HEK293T (cell line): ENCODE results near the gene LACTBL1.

Experiments
- CTCF ChIA-PET: fragments of 350-600 bp; formaldehyde crosslinking; extraction: SDS; loops from one replicate; lab custom pipeline; 2021; ENCODE audit warnings: antibody characterized with exemption, inconsistent platforms; lab: Yijun Ruan, JAX
- POLR2A ChIA-PET: fragments of 350-600 bp; formaldehyde crosslinking; extraction: SDS; loops from one replicate; lab custom pipeline; 2020; ENCODE audit warnings: antibody characterized with exemption, inconsistent platforms; lab: Yijun Ruan, JAX
- DNase-seq: peaks from one replicate; pipeline ENCODE4 v3.0.0; 2012; ENCODE audit warnings: mixed read lengths; ENCODE audit errors: extremely low spot score
- ARNT ChIP-seq: fragments of 450-650 bp; IDR thresholded peaks from 2 replicates; pipeline ENCODE4 v1.6.1; 2017; ENCODE audit warnings: mild to moderate bottlenecking
- BHLHE40 ChIP-seq: fragments of 450-650 bp; IDR thresholded peaks from 2 replicates; pipeline ENCODE4 v1.6.1; 2016; ENCODE audit warnings: mild to moderate bottlenecking, moderate library complexity, borderline replicate concordance
- CTBP1 ChIP-seq: fragments of 450-650 bp; IDR thresholded peaks from 2 replicates; pipeline ENCODE4 v1.6.1; 2016; ENCODE audit warnings: borderline replicate concordance
- ELF4 ChIP-seq: fragments of 450-650 bp; IDR thresholded peaks from 2 replicates; pipeline ENCODE4 v1.6.1; 2017; ENCODE audit warnings: antibody characterized with exemption
- FOXA1 ChIP-seq: fragments of 450-650 bp; IDR thresholded peaks from 2 replicates; pipeline ENCODE4 v1.6.1; 2016; ENCODE audit warnings: mild to moderate bottlenecking
- FOXK2 ChIP-seq: fragments of 450-650 bp; IDR thresholded peaks from 2 replicates; pipeline ENCODE4 v1.6.1; 2016; ENCODE audit warnings: mild to moderate bottlenecking
- FOXM1 ChIP-seq: fragments of 450-650 bp; IDR thresholded peaks from 2 replicates; pipeline ENCODE4 v1.6.1; 2017; ENCODE audit warnings: mild to moderate bottlenecking, borderline replicate concordance
- HDGF ChIP-seq: fragments of 450-650 bp; IDR thresholded peaks from 2 replicates; pipeline ENCODE4 v1.6.1; 2017; ENCODE audit warnings: antibody characterized with exemption, borderline replicate concordance
- L3MBTL2 ChIP-seq: fragments of 450-650 bp; conservative IDR thresholded peaks from 2 replicates; pipeline ENCODE4 v1.6.1; 2016; ENCODE audit warnings: mild to moderate bottlenecking
- LEF1 ChIP-seq: fragments of 450-650 bp; IDR thresholded peaks from 2 replicates; pipeline ENCODE4 v1.6.1; 2017; ENCODE audit warnings: mild to moderate bottlenecking, borderline replicate concordance
- NFRKB ChIP-seq: fragments of 450-650 bp; IDR thresholded peaks from 2 replicates; pipeline ENCODE4 v1.6.1; 2016; ENCODE audit warnings: mild to moderate bottlenecking, moderate library complexity
- PKNOX1 ChIP-seq: fragments of 450-650 bp; IDR thresholded peaks from 2 replicates; pipeline ENCODE4 v1.6.1; 2016
- SP1 ChIP-seq: fragments of 450-650 bp; IDR thresholded peaks from 2 replicates; pipeline ENCODE4 v1.6.1; 2017
- SUZ12 ChIP-seq: fragments of 450-650 bp; IDR thresholded peaks from 2 replicates; pipeline ENCODE4 v1.6.1; 2016; ENCODE audit warnings: mild to moderate bottlenecking
- TARDBP ChIP-seq: fragments of 450-650 bp; IDR thresholded peaks from 2 replicates; pipeline ENCODE4 v1.6.1; 2016
- ZNF384 ChIP-seq: fragments of 450-650 bp; IDR thresholded peaks from 2 replicates; pipeline ENCODE4 v1.6.1; 2016

The LACTBL1 gene

GRCh38 chr1:22915816-22916470 is 56.7 kb downstream of the LACTBL1 start:
- ChIA-PET CTCF (no interaction called here), POLR2A (no interaction called here)
- no peak for DNase-seq
- no peak for TF ChIP-seq ARNT
- no peak for TF ChIP-seq FOXM1
- no peak for TF ChIP-seq BHLHE40
- TF ChIP-seq L3MBTL2 = no peak
- no peak for TF ChIP-seq ZNF384
- no peak for TF ChIP-seq HDGF
- no peak for TF ChIP-seq LEF1
- TF ChIP-seq NFRKB = no peak
- TF ChIP-seq FOXA1 = no peak
- no peak for TF ChIP-seq SP1
- no peak for TF ChIP-seq ELF4
- no peak for TF ChIP-seq CTBP1
- no peak for TF ChIP-seq SUZ12
- TF ChIP-seq PKNOX1 = no peak
- TF ChIP-seq FOXK2 = no peak
- no peak for TF ChIP-seq TARDBP

- TF ChIP-seq ZNF384 = no peak
- TF ChIP-seq ARNT = no peak
- TF ChIP-seq NFRKB = no peak
- no peak for TF ChIP-seq CTBP1
- TF ChIP-seq FOXK2 = no peak
- no peak for TF ChIP-seq FOXA1
- TF ChIP-seq SUZ12 = no peak
- no peak for TF ChIP-seq HDGF
- TF ChIP-seq TARDBP = no peak
- TF ChIP-seq FOXM1 = no peak
- no peak for TF ChIP-seq SP1
- no peak for TF ChIP-seq ELF4
- ChIA-PET CTCF (no interaction called here), POLR2A (no interaction called here)
- no peak for DNase-seq
Observed at GRCh38 chr1:22915231-22915630, 57.4 kb downstream of the LACTBL1 start.

GRCh38 chr1:22914633-22915217 is 57.9 kb downstream of the LACTBL1 start:
- DNase-seq = no peak
- POLR2A ChIA-PET = no interaction called here
- TF ChIP-seq ELF4 = no peak
- TF ChIP-seq ZNF384 = no peak
- no peak for TF ChIP-seq CTBP1
- no peak for TF ChIP-seq SUZ12
- TF ChIP-seq NFRKB = no peak
- CTCF ChIA-PET = no interaction called here

- no peak for DNase-seq
- POLR2A ChIA-PET = no interaction called here
- CTCF ChIA-PET = no interaction called here
- TF ChIP-seq FOXA1 = no peak
- TF ChIP-seq FOXK2 = no peak
- TF ChIP-seq TARDBP = no peak
- TF ChIP-seq HDGF = no peak
- TF ChIP-seq NFRKB = no peak
- TF ChIP-seq SUZ12 = no peak
Observed at GRCh38 chr1:22914156-22914555, 58.5 kb downstream of the LACTBL1 start.

- ChIA-PET POLR2A (no interaction called here), CTCF (no interaction called here)
- DNase-seq = no peak
- no peak for TF ChIP-seq FOXA1
- TF ChIP-seq SP1 = no peak
- TF ChIP-seq BHLHE40 = no peak
- TF ChIP-seq L3MBTL2 = no peak
- TF ChIP-seq LEF1 = no peak
- no peak for TF ChIP-seq FOXK2
- no peak for TF ChIP-seq NFRKB
- no peak for TF ChIP-seq ELF4
- no peak for TF ChIP-seq CTBP1
- no peak for TF ChIP-seq ARNT
- TF ChIP-seq FOXM1 = no peak
- TF ChIP-seq PKNOX1 = no peak
- no peak for TF ChIP-seq SUZ12
- TF ChIP-seq ZNF384 = no peak
- no peak for TF ChIP-seq HDGF
- no peak for TF ChIP-seq TARDBP
Observed at GRCh38 chr1:22913421-22914141, 59.1 kb downstream of the LACTBL1 start.

- ChIA-PET POLR2A (interaction anchor here (1.0 kb wide), 1 partner anchor 10 kb away, joined by 3 read pairs; no protein-coding TSS in a partner anchor), CTCF (no interaction called here)
- DNase-seq = no peak
- TF ChIP-seq ELF4 (no peak), HDGF (no peak), PKNOX1 (no peak), SP1 (no peak), L3MBTL2 (no peak), ZNF384 (no peak), NFRKB (no peak), CTBP1 (no peak), FOXA1 (no peak), TARDBP (no peak), FOXK2 (no peak), FOXM1 (no peak), SUZ12 (no peak), BHLHE40 (no peak), LEF1 (no peak), ARNT (no peak)
Observed at GRCh38 chr1:22912311-22912710, 60.4 kb downstream of the LACTBL1 start.
